ENCODE measurements around the gene ST8SIA1. TPM values are rescaled to one million over a fixed set of nuclear protein-coding genes. Genes with fewer than 3 reads are reported as not detected.

Gene ST8SIA1
- total RNA-seq, 1 donor from 2014 or later = 3.6 TPM

GRCh38 chr12:22276867-22277266 lies 57.6 kb downstream of the ST8SIA1 start:
- Mint-ChIP-seq H3K27me3 (ENCODE audit: unreplicated experiment) (no peaks in the 10 kb centered on the region), H3K36me3 (ENCODE audit: unreplicated experiment) (peaks cover 4% of the 10 kb centered on the region), H3K9me3 (ENCODE audit: unreplicated experiment) (peaks cover 4% of the 10 kb centered on the region), H3K4me3 (ENCODE audit: unreplicated experiment) (no peak overlapping the region), H3K27ac (ENCODE audit: unreplicated experiment) (peak overlapping the region; percentile 91), H3K4me1 (ENCODE audit: unreplicated experiment) (peaks cover 42% of the 10 kb centered on the region)
- DNase-seq (ENCODE audit: extremely low spot score, unreplicated experiment) = no peak
- TF ChIP-seq CTCF (IDR thresholded peaks at IDR 0.05) = no peak

- peaks cover 4% of the 10 kb centered on the region for H3K9me3 Mint-ChIP-seq (ENCODE audit: unreplicated experiment)
- DNase-seq (ENCODE audit: extremely low spot score, unreplicated experiment) = no peak
- H3K36me3 Mint-ChIP-seq (ENCODE audit: unreplicated experiment) = peaks cover 4% of the 10 kb centered on the region
- H3K27me3 Mint-ChIP-seq (ENCODE audit: unreplicated experiment) = no peaks in the 10 kb centered on the region
- H3K27ac Mint-ChIP-seq (ENCODE audit: unreplicated experiment) = peak overlapping the region; percentile 91
- no peak for TF ChIP-seq CTCF (IDR thresholded peaks at IDR 0.05)
- H3K4me1 Mint-ChIP-seq (ENCODE audit: unreplicated experiment) = peaks cover 44% of the 10 kb centered on the region
- no peak overlapping the region for H3K4me3 Mint-ChIP-seq (ENCODE audit: unreplicated experiment)
Observed at GRCh38 chr12:22276313-22276712, 58.2 kb downstream of the ST8SIA1 start.

DNA sequence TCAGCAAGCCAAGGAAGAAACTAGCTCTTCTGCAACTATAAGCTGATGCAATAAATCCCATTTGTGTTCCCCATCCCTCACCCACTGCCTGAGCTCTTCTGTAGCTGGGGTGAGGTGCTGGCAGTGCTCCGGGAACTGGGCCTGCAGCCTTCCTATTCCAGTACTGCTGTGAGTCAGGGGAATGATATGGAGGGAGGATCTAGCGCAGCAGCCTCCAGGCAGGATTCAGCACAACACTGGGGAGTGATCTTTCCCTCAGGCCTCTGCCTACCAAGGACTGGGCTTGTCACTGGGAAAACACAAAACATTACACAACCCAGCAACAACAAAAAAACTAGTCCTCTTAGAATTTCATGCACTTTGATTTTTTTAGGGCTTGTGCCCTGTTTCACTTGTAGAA lies 58.7 kb downstream of the ST8SIA1 start:
- H3K4me3 Mint-ChIP-seq (ENCODE audit: unreplicated experiment) = no peak overlapping the region
- DNase-seq (ENCODE audit: extremely low spot score, unreplicated experiment) = peak; percentile 91
- peaks cover 4% of the 10 kb centered on the region for H3K9me3 Mint-ChIP-seq (ENCODE audit: unreplicated experiment)
- peak overlapping the region; percentile 91 for H3K27ac Mint-ChIP-seq (ENCODE audit: unreplicated experiment)
- no peak for TF ChIP-seq CTCF (IDR thresholded peaks at IDR 0.05)
- H3K27me3 Mint-ChIP-seq (ENCODE audit: unreplicated experiment) = no peaks in the 10 kb centered on the region
- peaks cover 49% of the 10 kb centered on the region for H3K4me1 Mint-ChIP-seq (ENCODE audit: unreplicated experiment)
- H3K36me3 Mint-ChIP-seq (ENCODE audit: unreplicated experiment) = peaks cover 4% of the 10 kb centered on the region

- H3K9me3 Mint-ChIP-seq (ENCODE audit: unreplicated experiment) = no peaks in the 10 kb centered on the region
- TF ChIP-seq CTCF (IDR thresholded peaks at IDR 0.05) = no peak
- no peaks in the 10 kb centered on the region for H3K27me3 Mint-ChIP-seq (ENCODE audit: unreplicated experiment)
- H3K36me3 Mint-ChIP-seq (ENCODE audit: unreplicated experiment) = no peaks in the 10 kb centered on the region
- peaks cover 54% of the 10 kb centered on the region for H3K4me1 Mint-ChIP-seq (ENCODE audit: unreplicated experiment)
- no peak for DNase-seq (ENCODE audit: extremely low spot score, unreplicated experiment)
- H3K4me3 Mint-ChIP-seq (ENCODE audit: unreplicated experiment) = no peak overlapping the region
- peak overlapping the region; percentile 38 for H3K27ac Mint-ChIP-seq (ENCODE audit: unreplicated experiment)
Observed at GRCh38 chr12:22272335-22273151, 62.0 kb downstream of the ST8SIA1 start.

- H3K27me3 Mint-ChIP-seq (ENCODE audit: unreplicated experiment) = no peaks in the 10 kb centered on the region
- DNase-seq (ENCODE audit: extremely low spot score, unreplicated experiment) = no peak
Observed at GRCh38 chr12:22271023-22271422, 63.5 kb downstream of the ST8SIA1 start.

More at GRCh38 chr12:22271023-22271422, 63.5 kb downstream of the ST8SIA1 start:
- H3K4me1 Mint-ChIP-seq (ENCODE audit: unreplicated experiment) = peaks cover 46% of the 10 kb centered on the region
- H3K36me3 Mint-ChIP-seq (ENCODE audit: unreplicated experiment) = no peaks in the 10 kb centered on the region
- H3K4me3 Mint-ChIP-seq (ENCODE audit: unreplicated experiment) = no peak overlapping the region
- no peak for TF ChIP-seq CTCF (IDR thresholded peaks at IDR 0.05)
- H3K27ac Mint-ChIP-seq (ENCODE audit: unreplicated experiment) = peak overlapping the region; percentile 76
- no peaks in the 10 kb centered on the region for H3K9me3 Mint-ChIP-seq (ENCODE audit: unreplicated experiment)

Data from osteocyte (in vitro differentiated cells).